GM12891 (cell line): ENCODE measurements around the gene HMGN3.

ENCODE experiments used
- PAX5 ChIP-seq: IDR thresholded peaks from 2 replicates; pipeline ENCODE4 v1.6.1; 2011; ENCODE audit warnings: low read length, moderate library complexity, mild to moderate bottlenecking; ENCODE audit not compliant: insufficient read depth, severe bottlenecking
- POLR2A ChIP-seq: IDR thresholded peaks from 2 replicates; pipeline ENCODE4 v1.6.1; 2011; ENCODE audit warnings: low read depth, low read length, control low read depth
- POLR2AphosphoS5 ChIP-seq: IDR thresholded peaks from 2 replicates; pipeline ENCODE4 v1.6.1; 2011; ENCODE audit warnings: low read depth, low read length, control low read depth
- SPI1 ChIP-seq: IDR thresholded peaks from 2 replicates; pipeline ENCODE4 v1.6.1; 2011; ENCODE audit warnings: low read depth, low read length, control low read depth

- no peak for TF ChIP-seq POLR2A
- no peak for TF ChIP-seq SPI1
- TF ChIP-seq POLR2AphosphoS5, result no peak
- no peak for TF ChIP-seq PAX5
Observed at GRCh38 chr6:79215213-79215824, 19.2 kb downstream of the HMGN3 start.
